ENCODE results near the gene APBA2.

Gene APBA2

GRCh38 chr15:29125382-29126207 lies 239.8 kb downstream of the APBA2 start:
- TF ChIP-seq CTCF (IDR thresholded peaks at IDR 0.05; ENCODE audit: extremely low read depth, missing control alignments), result no peak
- DNase-seq (ENCODE audit: low spot score), result no peak

GRCh38 chr15:29126208-29126536 lies 240.4 kb downstream of the APBA2 start:
- DNase-seq (ENCODE audit: low spot score), result no peak
- TF ChIP-seq CTCF (IDR thresholded peaks at IDR 0.05; ENCODE audit: extremely low read depth, missing control alignments), result no peak

- no peak for DNase-seq (ENCODE audit: low spot score)
- no peak for TF ChIP-seq CTCF (IDR thresholded peaks at IDR 0.05; ENCODE audit: extremely low read depth, missing control alignments)
Measured at GRCh38 chr15:29126821-29127461, 241.2 kb downstream of the APBA2 start.

- DNase-seq (ENCODE audit: low spot score), result no peak
Measured at GRCh38 chr15:29127506-29128430, 242.0 kb downstream of the APBA2 start.

GRCh38 chr15:29128671-29129070 lies 242.9 kb downstream of the APBA2 start:
- DNase-seq (ENCODE audit: low spot score), result no peak
- no peak for TF ChIP-seq CTCF (IDR thresholded peaks at IDR 0.05; ENCODE audit: extremely low read depth, missing control alignments)

More at GRCh38 chr15:29127506-29128430, 242.0 kb downstream of the APBA2 start:
- TF ChIP-seq CTCF (IDR thresholded peaks at IDR 0.05; ENCODE audit: extremely low read depth, missing control alignments), result no peak

GRCh38 chr15:29129221-29129620 lies 243.4 kb downstream of the APBA2 start:
- TF ChIP-seq CTCF (IDR thresholded peaks at IDR 0.05; ENCODE audit: extremely low read depth, missing control alignments), result no peak
- DNase-seq (ENCODE audit: low spot score), result no peak

All from GM20000 (cell line).